HEK293 (cell line): Measurements from ENCODE around the gene HES1.

Experiments
- AEBP2 ChIP-seq: fragments of 450-650 bp; formaldehyde crosslinking; IDR thresholded peaks from 2 replicates; pipeline ENCODE4 v1.5.1; 2016; ENCODE audit warnings: missing biosample characterization, missing genetic modification characterization, borderline replicate concordance
- GLI2 ChIP-seq: fragments of 450-650 bp; formaldehyde crosslinking; IDR thresholded peaks from 2 replicates; pipeline ENCODE4; 2017; ENCODE audit warnings: missing biosample characterization, missing genetic modification characterization, low read depth, borderline replicate concordance
- KLF8 ChIP-seq: fragments of 450-650 bp; formaldehyde crosslinking; IDR thresholded peaks from 2 replicates; pipeline ENCODE4 v1.5.1; 2016; ENCODE audit warnings: missing biosample characterization, missing genetic modification characterization
- PBX3 ChIP-seq: sonication (generic); formaldehyde crosslinking; IDR thresholded peaks from 2 replicates; pipeline ENCODE4 v1.8.1; 2022; ENCODE audit warnings: mild to moderate bottlenecking, moderate library complexity, missing genetic modification reagents
- PRDM2 ChIP-seq: fragments of 450-650 bp; formaldehyde crosslinking; IDR thresholded peaks from 2 replicates; pipeline ENCODE4 v1.5.1; 2016; ENCODE audit warnings: missing biosample characterization, missing genetic modification characterization, borderline replicate concordance
- SETDB1 ChIP-seq: IDR thresholded peaks from one replicate; pipeline ENCODE4 v1.6.1; 2017; ENCODE audit warnings: mild to moderate bottlenecking, low read length, moderate library complexity, mixed read lengths; ENCODE audit not compliant: insufficient read length
- TRIM28 ChIP-seq: IDR thresholded peaks from 2 replicates; pipeline ENCODE4 v1.6.1; 2011; ENCODE audit warnings: low read length, control low read depth, borderline replicate concordance
- YY2 ChIP-seq: fragments of 450-650 bp; formaldehyde crosslinking; IDR thresholded peaks from 2 replicates; pipeline ENCODE4 v1.5.1; 2016; ENCODE audit warnings: missing biosample characterization, missing genetic modification characterization
- ZBTB48 ChIP-seq: fragments of 450-650 bp; formaldehyde crosslinking; IDR thresholded peaks from 2 replicates; pipeline ENCODE4 v1.5.1; 2016; ENCODE audit warnings: missing biosample characterization, missing genetic modification characterization
- ZNF24 ChIP-seq: fragments of 450-650 bp; formaldehyde crosslinking; IDR thresholded peaks from 2 replicates; pipeline ENCODE4 v1.5.1; 2016; ENCODE audit warnings: missing biosample characterization, missing genetic modification characterization
- ZNF248 ChIP-seq: fragments of 450-650 bp; formaldehyde crosslinking; IDR thresholded peaks from 2 replicates; pipeline ENCODE4 v1.5.1; 2017; ENCODE audit warnings: missing biosample characterization, missing genetic modification characterization
- ZNF280D ChIP-seq: fragments of 450-650 bp; formaldehyde crosslinking; IDR thresholded peaks from 2 replicates; pipeline ENCODE4 v1.5.1; 2016; ENCODE audit warnings: missing biosample characterization, missing genetic modification characterization
- ZNF311 ChIP-seq: fragments of 450-650 bp; formaldehyde crosslinking; IDR thresholded peaks from 2 replicates; pipeline ENCODE4 v1.5.1; 2017; ENCODE audit warnings: missing biosample characterization, missing genetic modification characterization, borderline replicate concordance
- ZNF398 ChIP-seq: fragments of 450-650 bp; formaldehyde crosslinking; IDR thresholded peaks from 2 replicates; pipeline ENCODE4 v1.5.1; 2017; ENCODE audit warnings: missing biosample characterization, missing genetic modification characterization
- ZNF423 ChIP-seq: fragments of 450-650 bp; formaldehyde crosslinking; IDR thresholded peaks from 2 replicates; pipeline ENCODE4 v1.5.1; 2016; ENCODE audit warnings: missing biosample characterization, missing genetic modification characterization
- ZNF521 ChIP-seq: fragments of 450-650 bp; formaldehyde crosslinking; IDR thresholded peaks from 2 replicates; pipeline ENCODE4 v1.5.1; 2017; ENCODE audit warnings: missing biosample characterization, mild to moderate bottlenecking, missing genetic modification characterization
- ZNF529 ChIP-seq: fragments of 450-650 bp; formaldehyde crosslinking; IDR thresholded peaks from 2 replicates; pipeline ENCODE4 v1.5.1; 2017; ENCODE audit warnings: missing genetic modification characterization, missing biosample characterization; ENCODE audit not compliant: insufficient replicate concordance
- ZNF610 ChIP-seq: fragments of 450-650 bp; formaldehyde crosslinking; IDR thresholded peaks from 2 replicates; pipeline ENCODE4 v1.5.1; 2016; ENCODE audit warnings: missing biosample characterization, missing genetic modification characterization, borderline replicate concordance
- ZNF670 ChIP-seq: fragments of 450-650 bp; formaldehyde crosslinking; IDR thresholded peaks from 2 replicates; pipeline ENCODE4 v1.5.1; 2016; ENCODE audit warnings: missing biosample characterization, missing genetic modification characterization, low read depth
- ZNF747 ChIP-seq: fragments of 450-650 bp; formaldehyde crosslinking; IDR thresholded peaks from 2 replicates; pipeline ENCODE4 v1.5.1; 2016; ENCODE audit warnings: missing biosample characterization, missing genetic modification characterization
- ZNF768 ChIP-seq: fragments of 450-650 bp; formaldehyde crosslinking; IDR thresholded peaks from 2 replicates; pipeline ENCODE4 v1.5.1; 2018; ENCODE audit warnings: missing biosample characterization, mild to moderate bottlenecking, missing genetic modification characterization
- ZNF791 ChIP-seq: fragments of 450-650 bp; formaldehyde crosslinking; IDR thresholded peaks from 2 replicates; pipeline ENCODE4 v1.5.1; 2016; ENCODE audit warnings: missing biosample characterization, missing genetic modification characterization
- ZNF830 ChIP-seq: fragments of 450-650 bp; IDR thresholded peaks from 2 replicates; pipeline ENCODE4 v1.5.0; 2018; ENCODE audit warnings: missing biosample characterization, missing genetic modification characterization, low read depth, mild to moderate bottlenecking, moderate library complexity
- ZSCAN30 ChIP-seq: fragments of 450-650 bp; IDR thresholded peaks from 2 replicates; pipeline ENCODE4 v1.5.1; 2018; ENCODE audit warnings: missing biosample characterization, mild to moderate bottlenecking, missing genetic modification characterization, moderate library complexity

The HES1 gene

GRCh38 chr3:194089357-194090177 lies 46.4 kb upstream of the HES1 start (continued):
- TF ChIP-seq PRDM2 = no peak
- no peak for TF ChIP-seq SETDB1
- no peak for TF ChIP-seq ZNF521 (tag by site-specific recombination)
- TF ChIP-seq AEBP2 (tag by site-specific recombination) = no peak
- no peak for TF ChIP-seq ZNF280D (tag by site-specific recombination)
- peak; percentile 74 for TF ChIP-seq ZSCAN30
- no peak for TF ChIP-seq ZNF791 (tag by site-specific recombination)
- TF ChIP-seq ZNF830 = no peak
- TF ChIP-seq ZNF311 = no peak
- peak; percentile 72 for TF ChIP-seq ZBTB48
- TF ChIP-seq ZNF24 (tag by site-specific recombination) = peak; percentile 100
- peak; percentile 92 for TF ChIP-seq ZNF398 (tag by site-specific recombination)
- TF ChIP-seq ZNF610 (tag by site-specific recombination) = no peak
- no peak for TF ChIP-seq ZNF768 (tag by site-specific recombination)
- no peak for TF ChIP-seq ZNF747 (tag by site-specific recombination)
- TF ChIP-seq YY2 (tag by site-specific recombination) = no peak
- TF ChIP-seq TRIM28 = peak; percentile 51; the same call in 1 of the 2 replicates
- TF ChIP-seq ZNF529 (tag by site-specific recombination) = no peak
- no peak for TF ChIP-seq ZNF248 (tag by site-specific recombination)
- TF ChIP-seq PBX3 (CRISPR knock-in tag) = no peak
- peak; percentile 5; the same call in 1 of the 2 replicates for TF ChIP-seq GLI2 (tag by site-specific recombination)
- TF ChIP-seq KLF8 (tag by site-specific recombination) = no peak
- TF ChIP-seq ZNF423 (tag by site-specific recombination) = no peak
- TF ChIP-seq ZNF670 (tag by site-specific recombination) = no peak
